OCI-LY1 (cell line): ENCODE data around the gene KCNMB4.

ENCODE experiments used
- H2AFZ ChIP-seq: fragments of 200-600 bp; sonication (generic), shearing (Covaris generic); 2 replicates; pipeline ENCODE4 v1.6.0; 2014; ENCODE audit warnings: antibody characterized with exemption, mild to moderate bottlenecking, low read length
- H3F3A ChIP-seq: fragments of 200-600 bp; sonication (generic), shearing (Covaris generic); 2 replicates; pipeline ENCODE4 v1.6.0; 2014; ENCODE audit warnings: mild to moderate bottlenecking, antibody characterized with exemption, low read length, moderate library complexity; ENCODE audit not compliant: insufficient read depth
- H3K27ac ChIP-seq: fragments of 200-600 bp; sonication (generic); 2 replicates; pipeline ENCODE4 v1.5.1; 2014; ENCODE audit warnings: low read length, mixed run types, mild to moderate bottlenecking, low read depth; ENCODE audit not compliant: poor library complexity, severe bottlenecking
- H3K27me3 ChIP-seq: fragments of 200-600 bp; sonication (generic); 2 replicates; pipeline ENCODE4 v1.6.0; 2014; ENCODE audit warnings: antibody characterized with exemption, mild to moderate bottlenecking, low read length, moderate library complexity; ENCODE audit not compliant: insufficient read depth
- H3K36me3 ChIP-seq: fragments of 200-600 bp; sonication (generic); 2 replicates; pipeline ENCODE4 v1.6.1; 2014; ENCODE audit warnings: mild to moderate bottlenecking, antibody characterized with exemption, low read length, moderate library complexity, mixed read lengths; ENCODE audit not compliant: insufficient read depth
- H3K4me1 ChIP-seq: fragments of 200-600 bp; sonication (generic); 2 replicates; pipeline ENCODE4 v1.5.1; 2014; ENCODE audit warnings: mild to moderate bottlenecking, low read length, moderate library complexity; ENCODE audit not compliant: insufficient read depth, severe bottlenecking
- H3K4me2 ChIP-seq: fragments of 200-600 bp; sonication (generic), shearing (Covaris generic); 2 replicates; pipeline ENCODE4 v1.6.1; 2014; ENCODE audit warnings: low read length
- H3K4me3 ChIP-seq: fragments of 200-600 bp; sonication (generic); 2 replicates; pipeline ENCODE4 v1.5.1; 2014; ENCODE audit warnings: low read length, low read depth, mild to moderate bottlenecking, mixed read lengths; ENCODE audit not compliant: poor library complexity, severe bottlenecking
- H3K79me2 ChIP-seq: fragments of 200-600 bp; shearing (Covaris generic); 2 replicates; pipeline ENCODE4 v1.6.1; 2016; ENCODE audit warnings: mixed run types, low read length, mixed read lengths; ENCODE audit not compliant: insufficient read depth
- H3K9ac ChIP-seq: fragments of 200-600 bp; sonication (generic), shearing (Covaris generic); 2 replicates; pipeline ENCODE4 v1.6.1; 2014; ENCODE audit warnings: mild to moderate bottlenecking, low read length, mixed read lengths
- H3K9me2 ChIP-seq: fragments of 200-600 bp; sonication (generic), shearing (Covaris generic); 2 replicates; pipeline ENCODE4 v1.6.1; 2014; ENCODE audit warnings: low read depth, mild to moderate bottlenecking, low read length, mixed read lengths
- H3K9me3 ChIP-seq: fragments of 200-600 bp; shearing (Covaris generic); 2 replicates; pipeline ENCODE4 v1.6.1; 2014; ENCODE audit warnings: low read length, mixed read lengths
- H4K20me1 ChIP-seq: fragments of 200-600 bp; sonication (generic), shearing (Covaris generic); 2 replicates; pipeline ENCODE4 v1.6.0; 2016; ENCODE audit warnings: mild to moderate bottlenecking, low read length; ENCODE audit not compliant: insufficient read depth
- CTCF ChIP-seq: fragments of 200-600 bp; sonication (generic), shearing (Covaris generic); IDR thresholded peaks from 2 replicates; pipeline ENCODE4 v1.5.1; 2017; ENCODE audit warnings: mild to moderate bottlenecking, antibody characterized with exemption, low read length, moderate library complexity, mixed read lengths
- EZH2 ChIP-seq: fragments of 200-600 bp; sonication (generic), shearing (Covaris generic); IDR thresholded peaks from 2 replicates; pipeline ENCODE4 v1.8.0; 2017; ENCODE audit warnings: borderline replicate concordance, mixed run types, mild to moderate bottlenecking, antibody characterized with exemption, low read length, moderate library complexity, mixed read lengths

KCNMB4 gene

GRCh38 chr12:70383484-70383883 is 17.4 kb downstream of the KCNMB4 start:
- Histone ChIP-seq H3K4me3 (no peak overlapping the region), H3K9me2 (no peaks in the 10 kb centered on the region), H3K79me2 (peaks cover 30% of the 10 kb centered on the region), H3K9ac (no peak overlapping the region), H3K4me1 (no peaks in the 10 kb centered on the region), H3K4me2 (no peak overlapping the region), H3K36me3 (peaks cover 36% of the 10 kb centered on the region), H3K27ac (no peak overlapping the region), H4K20me1 (no peaks in the 10 kb centered on the region), H3F3A (0 out of 2 replicates have a peak, but pooled peaks cover 3% of the 10 kb centered on the region), H3K9me3 (0 out of 2 replicates have a peak, but pooled peaks cover 2% of the 10 kb centered on the region), H3K27me3 (no peaks in the 10 kb centered on the region), H2AFZ (no peak overlapping the region)
- no peak for TF ChIP-seq CTCF

- Histone ChIP-seq H3K79me2 (peaks cover 34% of the 10 kb centered on the region), H3F3A (0 out of 2 replicates have a peak, but pooled peaks cover 3% of the 10 kb centered on the region), H3K4me1 (no peaks in the 10 kb centered on the region)
Observed at GRCh38 chr12:70383886-70384285, 17.8 kb downstream of the KCNMB4 start.

GRCh38 chr12:70386771-70387170 is 20.7 kb downstream of the KCNMB4 start:
- Histone ChIP-seq H3K4me3 (no peak overlapping the region), H3K4me1 (no peaks in the 10 kb centered on the region), H3K36me3 (peaks cover 15% of the 10 kb centered on the region; the same call in 1 of the 2 replicates), H3K9me2 (no peaks in the 10 kb centered on the region), H2AFZ (no peak overlapping the region), H4K20me1 (no peaks in the 10 kb centered on the region), H3K4me2 (no peak overlapping the region), H3K9me3 (no peaks in the 10 kb centered on the region), H3F3A (0 out of 2 replicates have a peak, but pooled peaks cover 3% of the 10 kb centered on the region), H3K79me2 (peaks cover 41% of the 10 kb centered on the region), H3K27ac (no peak overlapping the region), H3K9ac (no peak overlapping the region), H3K27me3 (no peaks in the 10 kb centered on the region)
- no peak for TF ChIP-seq EZH2
- no peak for TF ChIP-seq CTCF

More at GRCh38 chr12:70383886-70384285, 17.8 kb downstream of the KCNMB4 start:
- Histone ChIP-seq H3K9ac (no peak overlapping the region), H2AFZ (no peak overlapping the region), H3K9me2 (no peaks in the 10 kb centered on the region), H3K27me3 (no peaks in the 10 kb centered on the region), H3K36me3 (peaks cover 33% of the 10 kb centered on the region), H4K20me1 (no peaks in the 10 kb centered on the region), H3K4me2 (no peak overlapping the region), H3K4me3 (no peak overlapping the region), H3K27ac (no peak overlapping the region), H3K9me3 (0 out of 2 replicates have a peak, but pooled peaks cover 2% of the 10 kb centered on the region)
- no peak for TF ChIP-seq CTCF
- TF ChIP-seq EZH2 = no peak
